Activated effector memory CD4-positive, alpha-beta T cell treated with Interleukin-2 at 50 U/mL for 16 hours (primary cell): ENCODE measurements around the gene FBXO40.

Source experiments
- DNase-seq: peaks from one replicate; pipeline ENCODE4 v3.0.0-alpha.2; 2020

The FBXO40 gene

DNA sequence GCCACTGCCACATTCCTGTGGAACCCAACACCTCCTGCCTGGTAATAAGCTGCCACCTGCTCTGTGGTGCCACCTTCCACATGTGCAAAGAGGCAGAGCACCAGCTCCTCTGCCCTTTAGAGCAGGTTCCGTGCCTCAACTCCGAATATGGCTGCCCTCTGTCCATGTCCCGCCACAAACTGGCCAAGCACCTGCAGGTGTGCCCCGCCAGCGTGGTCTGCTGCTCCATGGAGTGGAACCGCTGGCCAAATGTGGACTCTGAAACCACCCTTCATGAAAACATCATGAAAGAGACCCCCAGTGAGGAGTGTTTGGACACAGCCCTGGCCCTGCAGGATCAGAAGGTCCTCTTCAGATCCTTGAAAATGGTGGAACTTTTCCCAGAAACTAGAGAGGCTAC is 28.3 kb downstream of the FBXO40 start:
- DNase-seq: no peak

GRCh38 chr3:121624147-121624899 is 31.1 kb downstream of the FBXO40 start:
- DNase-seq: no peak

DNA sequence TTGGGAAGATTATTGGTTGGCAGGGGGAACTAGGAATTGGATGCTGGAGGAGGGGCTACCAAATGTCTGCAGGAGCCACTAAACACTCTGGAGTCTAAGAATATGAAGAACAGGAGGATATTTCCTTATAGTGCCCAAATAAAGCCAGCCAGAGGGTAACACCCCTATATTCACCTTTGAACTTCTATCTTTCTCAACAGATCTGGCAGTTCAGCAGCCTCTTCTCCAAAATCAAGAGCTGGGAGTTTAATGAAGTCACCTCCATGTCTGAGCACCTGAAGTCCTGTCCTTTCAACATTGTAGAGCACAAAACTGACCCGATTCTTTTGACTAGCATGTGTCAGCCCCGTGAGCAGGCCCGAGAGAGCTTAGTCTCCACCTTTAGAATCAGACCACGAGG is 33.3 kb downstream of the FBXO40 start:
- DNase-seq: no peak

DNA sequence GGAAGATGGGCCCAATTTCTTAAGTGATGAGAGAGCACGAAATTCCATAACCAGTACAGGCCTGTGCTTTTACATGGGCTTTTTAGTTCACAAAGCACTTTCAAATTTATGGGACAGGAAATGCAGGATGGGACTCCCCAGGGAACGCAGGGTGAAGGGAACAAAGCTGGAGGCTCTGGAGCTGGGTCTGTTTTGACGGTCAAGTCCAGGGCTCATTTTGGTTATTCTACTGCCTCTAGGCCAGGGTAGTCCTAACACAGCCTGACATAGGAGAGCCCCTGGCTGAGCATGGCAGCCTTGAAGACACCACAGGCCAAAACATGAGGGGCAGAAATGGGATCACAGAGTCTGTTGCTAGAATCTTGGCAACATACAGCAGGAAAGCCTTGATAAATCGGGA is 34.0 kb downstream of the FBXO40 start:
- DNase-seq: no peak

GRCh38 chr3:121627622-121628021 is 34.4 kb downstream of the FBXO40 start:
- DNase-seq: no peak

DNA sequence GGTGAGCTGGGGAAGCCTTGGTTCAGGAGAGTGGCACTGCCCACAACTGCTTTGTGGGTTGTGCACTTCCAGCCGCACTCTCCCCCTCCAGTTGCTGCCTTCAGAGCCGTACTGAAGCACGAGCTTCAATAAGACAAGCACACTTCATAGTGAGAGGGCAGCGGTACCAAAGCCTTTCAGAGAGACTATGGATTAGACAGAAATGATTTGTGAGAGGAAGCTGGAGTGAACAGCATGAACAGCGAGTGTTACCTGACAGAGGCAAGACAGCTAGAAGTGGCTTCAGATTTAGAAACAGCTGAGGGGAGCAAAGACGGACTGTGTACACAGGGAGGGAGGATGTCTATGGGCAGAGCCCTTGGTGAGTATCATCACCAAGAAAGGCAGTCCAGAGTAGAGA is 36.4 kb downstream of the FBXO40 start:
- no peak for DNase-seq

- no peak for DNase-seq
Observed at GRCh38 chr3:121630355-121630754, 37.2 kb downstream of the FBXO40 start.

DNA sequence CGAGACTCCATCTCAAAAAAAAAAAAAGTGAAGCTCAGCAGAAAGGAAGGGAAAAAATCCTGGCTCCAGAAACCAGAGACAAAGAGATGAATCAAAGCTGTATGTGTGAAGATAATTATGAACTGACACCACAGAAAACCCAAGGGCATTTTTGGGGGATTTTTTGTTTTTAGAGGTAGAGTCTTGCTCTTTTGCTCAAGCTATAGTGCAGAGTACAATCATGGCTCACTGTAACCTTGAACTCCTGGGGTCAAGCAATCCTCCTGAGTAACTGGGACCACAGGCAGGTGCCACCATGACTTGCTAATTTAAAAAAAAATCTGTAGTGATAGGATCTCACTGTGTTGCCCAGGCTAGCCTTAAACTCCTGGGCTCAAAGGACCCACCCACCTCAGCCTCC is 44.7 kb downstream of the FBXO40 start:
- no peak for DNase-seq

- no peak for DNase-seq
Observed at GRCh38 chr3:121641127-121641526, 47.9 kb downstream of the FBXO40 start.

DNA sequence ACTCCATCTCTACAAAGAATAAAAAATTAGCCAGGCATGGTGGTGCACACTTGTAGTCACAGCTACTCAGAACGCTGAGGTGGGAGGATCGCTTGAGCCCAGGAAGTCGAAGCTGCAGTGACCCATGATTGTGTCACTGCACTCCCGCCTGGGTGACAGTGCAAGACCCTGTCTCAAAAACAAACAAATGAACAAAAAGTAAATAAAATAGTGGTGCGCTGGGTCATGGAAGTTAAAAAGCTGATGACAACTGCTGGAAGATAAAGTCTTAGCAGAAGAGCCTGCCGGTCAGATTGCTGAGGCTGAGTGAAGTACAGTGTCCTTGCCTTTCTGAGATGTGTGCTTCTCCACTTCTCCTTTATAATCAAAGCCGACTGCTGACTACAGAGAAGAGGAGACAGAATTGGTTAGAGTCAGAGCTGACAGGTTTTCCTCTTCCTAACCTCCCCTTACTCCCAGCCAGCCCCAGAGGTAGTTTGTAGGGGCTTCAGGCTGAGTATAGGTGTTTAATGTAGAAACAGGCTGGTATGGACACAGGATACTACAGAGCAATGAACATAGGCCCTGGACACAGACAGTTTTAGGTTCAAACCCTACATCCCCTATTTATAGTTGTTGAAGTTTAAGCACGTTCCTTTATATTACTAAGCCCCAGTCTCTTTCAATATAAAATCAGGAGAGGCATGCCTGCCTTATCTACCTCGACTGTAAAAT is 49.6 kb downstream of the FBXO40 start:
- DNase-seq: no peak

DNA sequence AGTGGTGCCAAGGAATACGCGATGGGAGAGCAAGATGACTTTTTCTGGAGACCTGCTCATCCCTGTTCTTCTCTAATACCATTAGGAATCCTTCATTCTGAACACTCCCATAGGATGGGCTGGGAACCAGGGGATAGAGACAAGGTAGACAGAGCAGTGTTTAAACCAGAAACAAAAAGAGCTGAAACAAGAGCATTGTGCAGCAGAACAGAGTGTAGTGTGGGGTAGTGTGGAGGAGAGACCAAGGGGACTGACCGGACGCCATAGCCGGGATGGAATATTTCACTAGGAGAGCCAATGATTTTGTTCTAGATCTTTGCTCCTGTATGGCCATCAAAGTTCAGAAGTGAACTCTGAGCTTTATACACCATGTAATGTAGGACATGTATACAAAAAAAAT is 51.9 kb downstream of the FBXO40 start:
- no peak for DNase-seq

GRCh38 chr3:121648219-121648958 is 55.2 kb downstream of the FBXO40 start:
- DNase-seq: no peak

DNA sequence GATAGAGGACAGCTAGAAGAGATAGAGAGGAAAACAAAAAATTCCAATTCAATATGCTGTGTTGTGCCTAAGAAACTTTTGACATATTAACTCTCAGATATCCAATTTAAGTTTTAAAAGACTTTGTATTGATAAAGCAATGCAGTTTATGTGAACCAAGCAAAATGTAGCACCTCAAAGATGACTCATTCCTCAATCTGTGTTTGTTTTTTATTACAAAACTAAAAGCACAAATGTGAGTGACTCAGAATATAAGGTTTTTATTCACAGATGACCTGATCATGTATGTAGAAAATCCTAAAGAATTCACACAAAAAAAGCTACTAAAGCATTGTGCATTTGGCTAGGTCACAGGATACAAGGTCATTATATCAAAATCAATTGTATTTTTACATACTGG is 56.5 kb downstream of the FBXO40 start:
- DNase-seq: no peak

GRCh38 chr3:121651684-121652083 is 58.5 kb downstream of the FBXO40 start:
- no peak for DNase-seq

DNA sequence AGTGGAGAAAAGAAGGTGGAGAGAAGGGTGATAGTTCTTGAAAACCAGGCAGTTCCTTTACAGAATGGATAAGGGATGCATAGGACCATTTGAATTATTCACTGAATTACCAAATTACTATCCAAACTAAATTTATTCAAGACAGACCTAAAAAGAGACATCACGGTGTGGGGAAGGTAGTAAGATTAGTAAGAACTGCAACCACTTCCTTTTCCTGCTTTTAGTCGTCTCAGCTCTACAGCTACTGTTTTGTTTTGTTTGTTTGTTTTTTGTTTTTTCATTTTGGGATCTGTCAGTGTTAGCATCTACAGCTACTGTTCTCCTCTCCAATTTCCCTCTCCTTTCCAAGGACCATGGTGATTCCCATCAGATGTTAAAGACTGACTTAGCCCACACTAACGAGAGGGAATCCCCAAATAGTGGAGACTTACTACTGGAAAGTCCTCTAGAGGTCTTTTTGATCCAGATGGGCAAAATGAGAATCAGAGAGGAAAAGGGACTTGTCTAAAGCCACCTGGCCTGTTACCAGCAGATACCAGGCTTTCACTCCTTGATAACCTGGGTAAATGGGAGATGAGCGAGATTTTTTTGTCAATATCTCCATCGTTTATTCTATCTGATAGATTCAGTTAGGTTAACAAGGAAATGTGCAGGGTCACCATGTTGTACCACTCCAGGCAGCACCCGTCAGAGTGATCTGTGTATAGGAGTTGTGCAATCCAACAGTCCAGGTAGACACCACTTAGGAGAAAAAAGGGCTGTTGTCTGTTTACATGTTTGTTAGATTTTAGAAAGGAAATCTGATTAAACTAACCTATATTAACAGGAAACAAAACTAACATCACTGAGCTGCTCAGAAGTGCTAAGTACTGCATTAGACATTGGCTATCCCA is 61.6 kb downstream of the FBXO40 start:
- DNase-seq: no peak

DNA sequence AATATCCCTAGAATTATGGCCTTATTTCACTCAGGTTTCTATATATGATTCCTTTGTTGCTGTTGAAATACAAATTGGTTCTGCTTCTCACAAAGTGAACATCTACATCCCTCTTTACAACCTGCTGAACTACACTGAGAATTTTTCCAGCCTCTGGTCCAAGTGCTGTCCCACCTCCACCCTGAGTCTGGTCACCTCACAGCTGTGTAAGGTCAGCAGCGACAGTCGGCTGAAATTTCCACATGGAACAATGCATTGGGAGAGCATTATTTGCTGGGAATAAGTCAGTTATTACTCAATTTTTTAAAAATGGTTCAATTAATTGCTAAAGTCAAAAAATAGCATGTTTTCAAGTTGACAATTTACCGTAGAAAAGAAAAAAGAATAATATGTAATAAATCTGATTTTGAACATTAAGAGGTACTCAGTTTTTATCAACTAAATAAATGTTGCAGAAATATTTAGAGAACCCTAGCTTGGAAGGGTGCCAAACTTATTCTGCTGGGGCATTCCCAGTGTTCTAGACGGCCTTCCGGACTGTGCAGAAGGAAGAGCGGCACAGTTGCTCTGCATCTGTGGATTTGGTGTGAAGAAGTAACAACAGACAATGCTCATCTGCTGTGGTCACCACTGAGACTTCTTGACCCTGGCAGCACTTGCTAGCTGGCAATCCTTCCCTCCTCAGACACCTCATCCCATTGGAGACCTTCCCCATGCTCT is 65.7 kb downstream of the FBXO40 start:
- DNase-seq: no peak

- DNase-seq: no peak
Observed at GRCh38 chr3:121659586-121659985, 66.4 kb downstream of the FBXO40 start.

GRCh38 chr3:121660356-121661171 is 67.4 kb downstream of the FBXO40 start, which contains the start of gene HCLS1:
Gene HCLS1 (minus strand): TSS chr3:121660903. CDS start chr3:121658347, 2,556 bp downstream.
- peak; percentile 64 for DNase-seq

- DNase-seq: no peak
Observed at GRCh38 chr3:121661376-121661775, 68.2 kb downstream of the FBXO40 start.

- DNase-seq: no peak
Observed at GRCh38 chr3:121662742-121663141, 69.6 kb downstream of the FBXO40 start.
